Skin of body (tissue), 1 donor: ENCODE results near the gene SPDEF. TPM values are rescaled to one million over a fixed set of nuclear protein-coding genes. Genes with fewer than 3 reads are reported as not detected.

Experiments used
- total RNA-seq: library from RNA; depleted of rRNA; stranded (reverse); fragments of >200 nt; gene quantifications from one replicate; pipeline ENCODE4 v1.2.3, GENCODE V29; 2014

Gene SPDEF
- total RNA-seq, 1 donor from 2014 or later, result 0.89 TPM

Other genes with a start within 250 kb of the SPDEF start
- gene NUDT3, start 163.7 kb downstream of the SPDEF start, total RNA-seq, result 21.3 TPM
- gene RPS10, start 130.3 kb downstream of the SPDEF start, total RNA-seq, result 1,455 TPM
- gene PACSIN1, start 90.3 kb downstream of the SPDEF start, total RNA-seq, result not detected
- 33.3 TPM for gene ILRUN, start 140.4 kb upstream of the SPDEF start, total RNA-seq
- 26.2 TPM for gene SNRPC, start 201.2 kb upstream of the SPDEF start, total RNA-seq
- 8.1 TPM for gene BLTP3A, start 235.8 kb upstream of the SPDEF start, total RNA-seq